Activated CD8-positive, alpha-beta memory T cell treated with anti-CD3 and anti-CD28 coated beads, Interleukin-2, amount 50 U/mL, for 1 hour (primary cell): Measurements from ENCODE around the gene OAT.
"Not testable (repeated sequence)": the region's sequence is repeated elsewhere in the genome, so short reads cannot be mapped to it uniquely, and the experiment has no call there.

Experiments
- DNase-seq: peaks from one replicate; pipeline ENCODE4 v3.0.0-alpha.2; 2020; ENCODE audit errors: extremely low read depth

OAT gene

GRCh38 chr10:124447751-124448466 is 29.2 kb upstream of the OAT start:
- DNase-seq: no peak

GRCh38 chr10:124446830-124447750 is 28.4 kb upstream of the OAT start:
- DNase-seq: no peak

GRCh38 chr10:124441694-124442093 is 23.0 kb upstream of the OAT start:
- DNase-seq: not testable (repeated sequence)

- DNase-seq: no peak
These were observed 17.5 kb upstream of the OAT start for GRCh38 chr10:124436191-124436638.

- not testable (repeated sequence) for DNase-seq
These were observed 17.0 kb upstream of the OAT start for GRCh38 chr10:124435683-124436082.

GRCh38 chr10:124433461-124433860 is 14.7 kb upstream of the OAT start:
- no peak for DNase-seq

- DNase-seq: no peak
These were observed 11.4 kb upstream of the OAT start for GRCh38 chr10:124430077-124430476.

GRCh38 chr10:124429576-124429975 is 10.9 kb upstream of the OAT start:
- DNase-seq: no peak

GRCh38 chr10:124428207-124428777 is 9.6 kb upstream of the OAT start:
- no peak for DNase-seq

- DNase-seq: no peak
These were observed 6.7 kb upstream of the OAT start for GRCh38 chr10:124425227-124425962.

GRCh38 chr10:124423813-124424212 is 5.1 kb upstream of the OAT start:
- no peak for DNase-seq

GRCh38 chr10:124422742-124423141 is 4.0 kb upstream of the OAT start:
- no peak for DNase-seq

GRCh38 chr10:124420254-124420653 is 1.5 kb upstream of the OAT start:
- DNase-seq: no peak

GRCh38 chr10:124419635-124420034 is 912 bp upstream of the OAT start:
- no peak for DNase-seq

- no peak for DNase-seq
These were observed 613 bp downstream of the OAT start for GRCh38 chr10:124417895-124418725.

- no peak for DNase-seq
These were observed 2.0 kb downstream of the OAT start for GRCh38 chr10:124416733-124417132.

GRCh38 chr10:124415210-124415609 is 3.5 kb downstream of the OAT start:
- DNase-seq: no peak

- no peak for DNase-seq
These were observed 4.6 kb downstream of the OAT start for GRCh38 chr10:124414076-124414475.

GRCh38 chr10:124409696-124410095 is 9.0 kb downstream of the OAT start:
- no peak for DNase-seq

GRCh38 chr10:124408357-124408756 is 10.4 kb downstream of the OAT start:
- DNase-seq: no peak

GRCh38 chr10:124407456-124407855 is 11.3 kb downstream of the OAT start:
- no peak for DNase-seq
